A673 (cell line): Measurements from ENCODE around the gene MON2.

Source experiments
- EZH2 ChIP-seq: fragments of 200-600 bp; sonication (generic); IDR thresholded peaks from 2 replicates; pipeline ENCODE4 v1.6.1; 2017; ENCODE audit warnings: borderline replicate concordance, low read depth, mild to moderate bottlenecking, mixed read lengths, antibody characterized with exemption, low read length; ENCODE audit not compliant: poor library complexity, severe bottlenecking
- TF ChIP-seq, protein P1 (sequence below): fragments of 300-800, 200-600 bp; sonication (generic); conservative IDR thresholded peaks from 2 replicates; pipeline ENCODE4 v1.5.1; 2017; ENCODE audit warnings: low read depth, mild to moderate bottlenecking, antibody characterized with exemption, low read length, moderate library complexity, mixed read lengths

DNA sequence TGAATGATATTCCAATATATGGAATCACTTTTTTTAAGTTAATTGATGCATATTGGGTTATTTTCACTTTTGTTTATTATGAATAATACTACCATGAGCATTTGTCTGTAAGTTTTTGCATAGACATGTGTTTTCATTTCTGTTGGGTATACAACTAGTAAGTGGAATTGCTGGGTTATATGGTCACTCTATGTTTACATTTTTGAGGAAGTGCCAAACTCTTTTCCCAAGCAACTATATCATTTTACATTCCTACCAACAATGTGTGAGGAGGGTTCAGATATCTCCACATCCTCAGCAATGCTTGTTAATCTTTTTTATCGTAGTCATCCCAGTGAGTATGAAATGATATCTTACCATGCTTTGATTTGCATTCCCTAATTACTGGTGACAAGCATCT lies 64.0 kb downstream of the MON2 start:
- TF ChIP-seq, protein P1, sequence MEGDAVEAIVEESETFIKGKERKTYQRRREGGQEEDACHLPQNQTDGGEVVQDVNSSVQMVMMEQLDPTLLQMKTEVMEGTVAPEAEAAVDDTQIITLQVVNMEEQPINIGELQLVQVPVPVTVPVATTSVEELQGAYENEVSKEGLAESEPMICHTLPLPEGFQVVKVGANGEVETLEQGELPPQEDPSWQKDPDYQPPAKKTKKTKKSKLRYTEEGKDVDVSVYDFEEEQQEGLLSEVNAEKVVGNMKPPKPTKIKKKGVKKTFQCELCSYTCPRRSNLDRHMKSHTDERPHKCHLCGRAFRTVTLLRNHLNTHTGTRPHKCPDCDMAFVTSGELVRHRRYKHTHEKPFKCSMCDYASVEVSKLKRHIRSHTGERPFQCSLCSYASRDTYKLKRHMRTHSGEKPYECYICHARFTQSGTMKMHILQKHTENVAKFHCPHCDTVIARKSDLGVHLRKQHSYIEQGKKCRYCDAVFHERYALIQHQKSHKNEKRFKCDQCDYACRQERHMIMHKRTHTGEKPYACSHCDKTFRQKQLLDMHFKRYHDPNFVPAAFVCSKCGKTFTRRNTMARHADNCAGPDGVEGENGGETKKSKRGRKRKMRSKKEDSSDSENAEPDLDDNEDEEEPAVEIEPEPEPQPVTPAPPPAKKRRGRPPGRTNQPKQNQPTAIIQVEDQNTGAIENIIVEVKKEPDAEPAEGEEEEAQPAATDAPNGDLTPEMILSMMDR, result no peak
- no peak for TF ChIP-seq EZH2
